ENCODE data around the gene HGFAC. TPM values are rescaled to one million over a fixed set of nuclear protein-coding genes. Genes with fewer than 3 reads are reported as not detected.
"Not testable (repeated sequence)": the region's sequence is repeated elsewhere in the genome, so short reads cannot be mapped to it uniquely, and the experiment has no call there.

HGFAC gene
- total RNA-seq, 6 donors from 2014 or later, result 0.20 to 1.1 (median 0.49) TPM; not detected in 1

- H3K9me3 ChIP-seq, result peaks cover 3 to 13% (median 9%) of the 10 kb centered on the region in 4 donors
- DNase-seq (no peak), ATAC-seq (ENCODE audit: low FRiP score in 2 of 2) (no peak)
- H3K36me3 ChIP-seq, result no peaks in the 10 kb centered on the region
- 86 to 90% methylated on average over 6 of the region's 6 CpGs for whole genome bisulfite sequencing, 2 donors
- TF ChIP-seq POLR2A (IDR thresholded peaks at IDR 0.05) (no peak), CTCF (IDR thresholded peaks at IDR 0.05) (no peak), POLR2AphosphoS5 (IDR thresholded peaks at IDR 0.05) (no peak), EP300 (IDR thresholded peaks at IDR 0.05) (no peak)
- peaks cover 4 to 23% (median 16%) of the 10 kb centered on the region in 4 donors for H3K4me1 ChIP-seq
- peaks cover 0 to 7% (median 2%) of the 10 kb centered on the region in 4 donors for H3K27me3 ChIP-seq
- H3K4me3 ChIP-seq, result no peak overlapping the region
- H3K27ac ChIP-seq, result no peak overlapping the region
Observed at GRCh38 chr4:3458371-3458770, 16.6 kb downstream of the HGFAC start.

GRCh38 chr4:3459156-3459555 is 17.4 kb downstream of the HGFAC start:
- peaks cover 3 to 13% (median 9%) of the 10 kb centered on the region in 4 donors for H3K9me3 ChIP-seq
- DNase-seq; H3K4me3 ChIP-seq; ATAC-seq (ENCODE audit: low FRiP score in 2 of 2); H3K27ac ChIP-seq; H3K36me3 ChIP-seq: not testable (repeated sequence)
- peaks cover 0 to 12% (median 5%) of the 10 kb centered on the region in 4 donors for H3K27me3 ChIP-seq
- H3K4me1 ChIP-seq, result peaks cover 7 to 30% (median 23%) of the 10 kb centered on the region in 4 donors
- WGBS, 2 donors, result 67 to 88% methylated on average over 1 to 5 of the region's 5 CpGs

GRCh38 chr4:3460926-3461325 is 19.2 kb downstream of the HGFAC start:
- ATAC-seq (ENCODE audit: low FRiP score in 2 of 2), result no peak
- Histone ChIP-seq H3K4me3 (no peak overlapping the region), H3K27ac (peak overlapping the region in 2 of 4 donors; percentile 40 to 64), H3K27me3 (peaks cover 0 to 12% (median 5%) of the 10 kb centered on the region in 4 donors), H3K4me1 (peaks cover 7 to 30% (median 23%) of the 10 kb centered on the region in 4 donors), H3K36me3 (no peaks in the 10 kb centered on the region), H3K9me3 (peaks cover 0 to 4% (median under 1%) of the 10 kb centered on the region in 4 donors)
- 85 to 99% methylated on average over 2 to 5 of the region's 5 CpGs for WGBS, 2 donors
- no peak for TF ChIP-seq POLR2A (IDR thresholded peaks at IDR 0.05)
- no peak for TF ChIP-seq EP300 (IDR thresholded peaks at IDR 0.05)
- no peak for TF ChIP-seq POLR2AphosphoS5 (IDR thresholded peaks at IDR 0.05)
- TF ChIP-seq CTCF (IDR thresholded peaks at IDR 0.05), result no peak
- DNase-seq, result peak in 1 of 2 donors; percentile 43

- peak; percentile 69 to 90 for DNase-seq
- H3K36me3 ChIP-seq, result no peaks in the 10 kb centered on the region
- peaks cover 7 to 30% (median 23%) of the 10 kb centered on the region in 4 donors for H3K4me1 ChIP-seq
- peak; percentile 45 to 88 for ATAC-seq (ENCODE audit: low FRiP score in 2 of 2)
- H3K9me3 ChIP-seq, result no peaks in the 10 kb centered on the region
- WGBS, 2 donors, result 72 to 80% methylated on average over 3 to 24 of the region's 25 CpGs
- peaks cover 0 to 12% (median 5%) of the 10 kb centered on the region in 4 donors for H3K27me3 ChIP-seq
- no peak overlapping the region for H3K4me3 ChIP-seq
- TF ChIP-seq POLR2A (IDR thresholded peaks at IDR 0.05) (peak in 1 of 4 donors; percentile 42), EP300 (IDR thresholded peaks at IDR 0.05) (no peak)
- peak overlapping the region; percentile 35 to 64 (median 46) for H3K27ac ChIP-seq
Observed at GRCh38 chr4:3461515-3462291, 19.9 kb downstream of the HGFAC start.

GRCh38 chr4:3462321-3462789 is 20.6 kb downstream of the HGFAC start:
- peak overlapping the region in 3 of 4 donors; percentile 37 to 64 (median 53) for H3K27ac ChIP-seq
- H3K9me3 ChIP-seq, result no peaks in the 10 kb centered on the region
- peak overlapping the region in 1 of 4 donors; percentile 58 for H3K4me3 ChIP-seq
- H3K27me3 ChIP-seq, result peaks cover 0 to 12% (median 5%) of the 10 kb centered on the region in 4 donors
- ATAC-seq (ENCODE audit: low FRiP score in 2 of 2), result no peak
- peaks cover 7 to 30% (median 23%) of the 10 kb centered on the region in 4 donors for H3K4me1 ChIP-seq
- WGBS, 2 donors, result 87 to 90% methylated on average over 2 to 8 of the region's 10 CpGs
- peak in 1 of 2 donors; percentile 43 for DNase-seq
- TF ChIP-seq POLR2AphosphoS5 (IDR thresholded peaks at IDR 0.05), result no peak
- TF ChIP-seq CTCF (IDR thresholded peaks at IDR 0.05), result no peak
- TF ChIP-seq POLR2A (IDR thresholded peaks at IDR 0.05), result no peak
- no peak for TF ChIP-seq EP300 (IDR thresholded peaks at IDR 0.05)
- H3K36me3 ChIP-seq, result no peaks in the 10 kb centered on the region

All from upper lobe of left lung (tissue), 6 donors.